Testis (tissue), 3 donors: ENCODE data around the gene RPS6KB2. TPM values are rescaled to one million over a fixed set of nuclear protein-coding genes. Genes with fewer than 3 reads are reported as not detected.

Experiments
- DNase-seq: peaks from one replicate; pipeline ENCODE4 v3.0.0-alpha.2; 2019
- H3K27ac ChIP-seq, 2 donors: fragments of 200-600 bp; sonication (generic); one replicate each; pipeline ENCODE4 v1.5.1; 2019
- H3K27me3 ChIP-seq: fragments of 200-600 bp; sonication (generic); one replicate; pipeline ENCODE4 v1.5.1; 2019
- H3K36me3 ChIP-seq: fragments of 200-600 bp; sonication (generic); one replicate; pipeline ENCODE4 v1.5.1; 2017; ENCODE audit warnings: low read depth; ENCODE audit errors: missing control alignments
- H3K4me1 ChIP-seq: fragments of 200-600 bp; sonication (generic); one replicate; pipeline ENCODE4 v1.5.1; 2019
- H3K4me3 ChIP-seq, 2 donors: fragments of 200-600 bp; sonication (generic); one replicate each; pipeline ENCODE4 v1.5.1; 2017 to 2019
- H3K9me3 ChIP-seq: fragments of 200-600 bp; sonication (generic); one replicate; pipeline ENCODE4 v1.5.1; 2017
- POLR2A ChIP-seq: fragments of 450-650 bp; IDR thresholded peaks from one replicate; pipeline ENCODE4 v1.6.1; 2017; ENCODE audit warnings: antibody characterized with exemption, mild to moderate bottlenecking, moderate library complexity
- WGBS, 2 donors: methylation state at CpG; one replicate each; pipeline ENCODE4 v1.1.5; 2018; 5-methylcytosine and 5-hydroxymethylcytosine counted together
- intact Hi-C: fragments of 100-400 bp; cut with DNase I; formaldehyde crosslinking; loops from one replicate; pipeline ENCODE4 v1.15.1; 2023; ENCODE audit warnings: low total_unique reads
- polyA plus RNA-seq: library from polyadenylated mRNA; stranded (reverse); fragments of 350-450 nt; fragmentation: Illumina TruSeq; extraction: RNeasy Lipid Tissue Mini Kit (QIAGEN cat#74804); gene quantifications from one replicate; pipeline ENCODE4 v1.2.3, GENCODE V29; 2014; ENCODE audit warnings: low read depth, low replicate concordance; ENCODE audit not compliant: insufficient read depth
- total RNA-seq, 2 donors: library from RNA; depleted of rRNA; stranded (reverse); fragments of >200 nt; gene quantifications; one replicate each; pipeline ENCODE4 v1.2.3, GENCODE V29; 2016
- TF ChIP-seq, protein P1 (sequence below), 3 experiments: fragments of 450-650 bp in 2 of 3; fragments of 200-600 bp in 1 of 3; sonication (generic) in 1 of 3; IDR thresholded peaks; one replicate each; pipeline ENCODE4 v1.5.1; 2016 to 2019; ENCODE audit warnings: antibody characterized with exemption in 3 of 3, mild to moderate bottlenecking in 2 of 3, moderate library complexity in 1 of 3

Gene RPS6KB2
- total and polyA plus RNA-seq, 3 donors from 2014 or later = 30.1 to 47.4 (median 46.5) TPM

DNA sequence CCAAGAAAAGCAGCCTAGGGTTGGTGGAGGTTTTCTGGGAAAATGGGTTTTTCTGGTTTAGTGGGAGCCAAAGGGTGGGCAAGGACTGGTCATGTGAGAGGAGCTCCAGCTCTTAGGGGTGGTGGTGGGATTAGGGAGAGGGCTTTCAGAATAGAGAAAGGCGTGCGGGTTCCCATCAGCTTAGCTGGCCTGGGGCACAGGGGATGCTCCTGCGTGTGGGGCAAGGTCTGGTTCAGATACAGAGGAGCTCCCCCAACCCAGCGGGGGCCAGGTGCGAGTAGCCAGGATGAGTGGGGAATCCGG is 40.1 kb downstream of the RPS6KB2 start:
- Histone ChIP-seq H3K4me1 (peaks cover 12% of the 10 kb centered on the region), H3K4me3 (peak overlapping the region; percentile 77 to 90), H3K27ac (peak overlapping the region; percentile 68 to 91), H3K9me3 (no peaks in the 10 kb centered on the region), H3K27me3 (no peaks in the 10 kb centered on the region), H3K36me3 (no peaks in the 10 kb centered on the region)
- intact Hi-C loops = no loop called here
- no peak for DNase-seq
- no peak for TF ChIP-seq POLR2A
- TF ChIP-seq, protein P1, sequence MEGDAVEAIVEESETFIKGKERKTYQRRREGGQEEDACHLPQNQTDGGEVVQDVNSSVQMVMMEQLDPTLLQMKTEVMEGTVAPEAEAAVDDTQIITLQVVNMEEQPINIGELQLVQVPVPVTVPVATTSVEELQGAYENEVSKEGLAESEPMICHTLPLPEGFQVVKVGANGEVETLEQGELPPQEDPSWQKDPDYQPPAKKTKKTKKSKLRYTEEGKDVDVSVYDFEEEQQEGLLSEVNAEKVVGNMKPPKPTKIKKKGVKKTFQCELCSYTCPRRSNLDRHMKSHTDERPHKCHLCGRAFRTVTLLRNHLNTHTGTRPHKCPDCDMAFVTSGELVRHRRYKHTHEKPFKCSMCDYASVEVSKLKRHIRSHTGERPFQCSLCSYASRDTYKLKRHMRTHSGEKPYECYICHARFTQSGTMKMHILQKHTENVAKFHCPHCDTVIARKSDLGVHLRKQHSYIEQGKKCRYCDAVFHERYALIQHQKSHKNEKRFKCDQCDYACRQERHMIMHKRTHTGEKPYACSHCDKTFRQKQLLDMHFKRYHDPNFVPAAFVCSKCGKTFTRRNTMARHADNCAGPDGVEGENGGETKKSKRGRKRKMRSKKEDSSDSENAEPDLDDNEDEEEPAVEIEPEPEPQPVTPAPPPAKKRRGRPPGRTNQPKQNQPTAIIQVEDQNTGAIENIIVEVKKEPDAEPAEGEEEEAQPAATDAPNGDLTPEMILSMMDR (IDR thresholded peaks at IDR 0.05) = no peak
- 0 to 2% methylated on average over 5 to 6 of the region's 6 CpGs for WGBS, 2 donors

DNA sequence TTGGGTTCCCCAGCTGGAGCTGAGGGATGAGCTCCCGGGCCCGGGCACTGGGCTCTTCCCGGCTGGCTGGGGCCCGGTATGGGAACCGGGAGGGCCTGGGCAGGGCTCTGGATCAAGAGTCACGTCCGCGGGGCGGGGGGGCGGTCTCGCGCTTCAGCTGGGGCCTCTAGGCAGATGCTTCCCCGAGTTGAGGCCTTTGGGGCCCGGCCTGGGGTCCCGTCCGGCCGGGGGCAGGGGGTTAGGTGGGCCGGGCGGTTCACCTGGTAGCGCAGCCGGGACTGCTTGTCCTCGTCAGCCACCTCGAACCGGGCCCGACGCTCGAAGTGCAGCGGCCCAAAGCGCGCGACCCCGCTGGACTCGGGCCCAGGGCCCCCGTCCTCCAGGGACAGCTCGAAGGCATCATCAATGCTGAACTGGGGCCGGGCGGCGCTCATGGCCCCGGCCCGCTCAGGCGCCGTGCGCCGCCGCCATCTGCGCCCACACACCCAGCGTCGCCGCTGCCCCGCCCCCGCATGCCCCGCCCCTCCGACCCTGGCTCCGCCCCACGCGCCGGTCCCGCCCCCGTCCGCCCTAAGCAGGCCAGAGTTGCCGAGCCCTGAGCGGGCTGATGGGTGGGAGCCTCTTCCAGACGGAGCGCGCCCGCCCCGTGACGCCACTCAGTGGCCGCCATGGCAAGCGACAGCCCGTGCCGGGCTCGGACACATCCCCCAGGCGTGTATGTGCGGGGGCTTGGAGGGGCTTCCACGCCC is 40.6 kb downstream of the RPS6KB2 start, which contains the start of gene TMEM134:
TMEM134 (minus strand) TSS at position 493 of the 749 bp plus-strand sequence; CDS start at position 434, 59 bp downstream.
- intact Hi-C loops = no loop called here
- 1% methylated on average over 48 of the region's 76 CpGs; no CpG with 5 or more reads in 1 of the 2 donors for WGBS, 2 donors
- no peaks in the 10 kb centered on the region for H3K27me3 ChIP-seq
- no peaks in the 10 kb centered on the region for H3K36me3 ChIP-seq
- H3K27ac ChIP-seq = peak within 1 kb of the TSS; percentile 86 to 91
- H3K9me3 ChIP-seq = no peaks in the 10 kb centered on the region
- H3K4me3 ChIP-seq = peak within 1 kb of the TSS; percentile 77 to 90
- no peak for TF ChIP-seq POLR2A
- TF ChIP-seq, protein P1 (IDR thresholded peaks at IDR 0.05) = peak in 2 of 3 experiments; percentile 27 to 38
- H3K4me1 ChIP-seq = peaks cover 12% of the 10 kb centered on the region
- peak; percentile 94 for DNase-seq

DNA sequence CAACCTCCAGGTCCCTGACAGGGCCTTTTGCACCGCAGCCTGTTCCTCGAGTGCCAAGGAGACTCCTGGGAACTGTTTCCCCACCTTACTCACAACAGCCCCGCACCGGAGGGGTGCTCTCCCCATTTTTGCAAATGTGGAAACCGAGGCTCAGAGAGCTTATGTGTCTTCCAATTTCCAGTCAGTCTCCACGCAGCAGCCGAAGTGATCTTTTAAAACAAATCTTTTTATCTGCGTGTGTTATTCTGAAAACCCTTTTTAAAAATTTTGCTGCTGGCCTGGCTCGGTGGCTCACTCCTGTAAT is 41.2 kb downstream of the RPS6KB2 start:
- Histone ChIP-seq H3K4me1 (peaks cover 9% of the 10 kb centered on the region), H3K27me3 (no peaks in the 10 kb centered on the region), H3K9me3 (no peaks in the 10 kb centered on the region), H3K27ac (peak overlapping the region; percentile 86 to 91), H3K4me3 (peak overlapping the region; percentile 77 to 90), H3K36me3 (no peaks in the 10 kb centered on the region)
- intact Hi-C loops = no loop called here
- 1 to 7% methylated on average over 9 of the region's 9 CpGs for WGBS, 2 donors
- TF ChIP-seq POLR2A = no peak
- TF ChIP-seq, protein P1 (IDR thresholded peaks at IDR 0.05) = no peak
- no peak for DNase-seq

DNA sequence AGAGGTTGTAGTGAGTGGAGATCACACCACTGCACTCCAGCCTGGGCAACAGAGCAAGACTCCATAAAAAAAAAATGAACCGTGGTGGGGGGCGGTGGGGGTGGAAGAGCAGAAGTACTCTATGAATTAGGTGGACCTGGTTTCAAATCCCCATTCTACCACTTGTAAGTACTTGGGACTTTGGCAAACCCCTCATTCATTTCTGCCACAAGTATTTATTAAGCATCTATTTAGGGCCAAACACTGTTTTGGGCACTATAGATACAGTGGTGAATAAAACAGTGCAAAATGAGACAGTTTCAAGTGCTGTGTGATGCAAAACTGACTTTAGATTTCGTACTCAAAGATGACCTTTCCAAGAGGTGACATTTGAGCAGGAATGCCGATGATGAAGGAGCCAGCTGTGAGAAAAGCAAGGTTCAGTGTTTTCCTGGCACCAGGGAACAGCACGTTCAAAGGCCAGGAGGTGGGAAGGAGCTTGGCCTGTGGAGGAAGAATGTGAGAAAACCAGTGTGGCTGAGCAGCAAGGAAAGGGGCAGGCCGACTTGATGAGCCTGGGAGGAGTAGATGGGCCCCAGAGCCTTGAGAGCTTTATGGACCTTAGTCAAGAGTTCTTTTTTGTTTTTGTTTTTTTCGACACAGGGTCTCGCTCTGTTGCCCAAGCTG is 42.2 kb downstream of the RPS6KB2 start:
- no peaks in the 10 kb centered on the region for H3K36me3 ChIP-seq
- peaks cover 9% of the 10 kb centered on the region for H3K4me1 ChIP-seq
- no peaks in the 10 kb centered on the region for H3K9me3 ChIP-seq
- H3K4me3 ChIP-seq = no peak overlapping the region
- no peak overlapping the region for H3K27ac ChIP-seq
- no peak for DNase-seq
- TF ChIP-seq POLR2A = no peak
- TF ChIP-seq, protein P1 (IDR thresholded peaks at IDR 0.05) = no peak
- 62 to 72% methylated on average over 8 of the region's 8 CpGs for WGBS, 2 donors
- H3K27me3 ChIP-seq = no peaks in the 10 kb centered on the region
- intact Hi-C loops = no loop called here
